LNCAP (cell line): ENCODE results near the gene TTLL12.

Experiments
- TF ChIP-seq, protein P1 (sequence below): fragments of 450-650 bp; IDR thresholded peaks from 2 replicates; pipeline ENCODE4 v1.5.1; 2017; ENCODE audit warnings: mild to moderate bottlenecking

Gene TTLL12

DNA sequence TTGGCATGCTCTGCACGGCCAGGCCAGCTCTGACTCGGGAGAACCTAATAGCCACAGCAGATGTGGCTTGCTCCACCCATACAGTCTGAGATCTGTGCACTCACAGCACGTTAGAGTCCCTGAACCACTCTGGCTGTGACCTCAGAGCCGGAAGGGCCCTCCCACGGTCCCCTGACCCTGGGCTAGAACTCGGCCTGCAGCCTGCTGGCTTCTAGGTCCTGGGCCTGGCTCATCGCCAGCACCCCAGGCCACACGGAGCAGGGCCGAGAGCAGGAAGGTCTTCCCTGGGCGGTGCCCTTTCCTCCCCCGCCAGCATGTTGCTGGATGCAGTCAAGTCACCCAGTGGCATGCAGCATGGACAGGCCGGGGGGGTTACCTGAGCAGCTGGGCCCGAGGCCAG, 35.3 kb upstream of the TTLL12 start:
- TF ChIP-seq, protein P1, sequence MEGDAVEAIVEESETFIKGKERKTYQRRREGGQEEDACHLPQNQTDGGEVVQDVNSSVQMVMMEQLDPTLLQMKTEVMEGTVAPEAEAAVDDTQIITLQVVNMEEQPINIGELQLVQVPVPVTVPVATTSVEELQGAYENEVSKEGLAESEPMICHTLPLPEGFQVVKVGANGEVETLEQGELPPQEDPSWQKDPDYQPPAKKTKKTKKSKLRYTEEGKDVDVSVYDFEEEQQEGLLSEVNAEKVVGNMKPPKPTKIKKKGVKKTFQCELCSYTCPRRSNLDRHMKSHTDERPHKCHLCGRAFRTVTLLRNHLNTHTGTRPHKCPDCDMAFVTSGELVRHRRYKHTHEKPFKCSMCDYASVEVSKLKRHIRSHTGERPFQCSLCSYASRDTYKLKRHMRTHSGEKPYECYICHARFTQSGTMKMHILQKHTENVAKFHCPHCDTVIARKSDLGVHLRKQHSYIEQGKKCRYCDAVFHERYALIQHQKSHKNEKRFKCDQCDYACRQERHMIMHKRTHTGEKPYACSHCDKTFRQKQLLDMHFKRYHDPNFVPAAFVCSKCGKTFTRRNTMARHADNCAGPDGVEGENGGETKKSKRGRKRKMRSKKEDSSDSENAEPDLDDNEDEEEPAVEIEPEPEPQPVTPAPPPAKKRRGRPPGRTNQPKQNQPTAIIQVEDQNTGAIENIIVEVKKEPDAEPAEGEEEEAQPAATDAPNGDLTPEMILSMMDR = no peak

- TF ChIP-seq, protein P1 = no peak
Measured at GRCh38 chr22:43220625-43221380, 33.9 kb upstream of the TTLL12 start.

DNA sequence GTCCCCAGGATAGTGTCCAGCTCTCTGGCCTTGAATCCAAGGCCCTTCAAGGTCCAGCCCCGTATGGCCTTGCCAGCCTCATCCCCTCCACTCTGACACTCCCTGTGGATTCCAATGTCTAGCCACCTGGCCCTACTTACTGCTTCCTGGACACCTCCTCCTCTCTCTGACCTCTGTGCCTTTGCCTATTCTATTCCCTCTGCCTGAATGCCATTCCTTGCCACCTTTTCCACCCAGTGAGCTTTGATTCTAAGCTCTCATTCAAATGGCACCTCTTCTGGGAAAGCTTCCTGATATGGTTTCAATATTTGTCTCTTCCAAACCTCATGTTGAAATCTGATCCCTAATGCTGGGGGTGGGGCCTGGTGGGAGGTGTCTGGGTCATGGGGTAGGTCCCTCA, 31.9 kb upstream of the TTLL12 start:
- TF ChIP-seq, protein P1 = no peak

DNA sequence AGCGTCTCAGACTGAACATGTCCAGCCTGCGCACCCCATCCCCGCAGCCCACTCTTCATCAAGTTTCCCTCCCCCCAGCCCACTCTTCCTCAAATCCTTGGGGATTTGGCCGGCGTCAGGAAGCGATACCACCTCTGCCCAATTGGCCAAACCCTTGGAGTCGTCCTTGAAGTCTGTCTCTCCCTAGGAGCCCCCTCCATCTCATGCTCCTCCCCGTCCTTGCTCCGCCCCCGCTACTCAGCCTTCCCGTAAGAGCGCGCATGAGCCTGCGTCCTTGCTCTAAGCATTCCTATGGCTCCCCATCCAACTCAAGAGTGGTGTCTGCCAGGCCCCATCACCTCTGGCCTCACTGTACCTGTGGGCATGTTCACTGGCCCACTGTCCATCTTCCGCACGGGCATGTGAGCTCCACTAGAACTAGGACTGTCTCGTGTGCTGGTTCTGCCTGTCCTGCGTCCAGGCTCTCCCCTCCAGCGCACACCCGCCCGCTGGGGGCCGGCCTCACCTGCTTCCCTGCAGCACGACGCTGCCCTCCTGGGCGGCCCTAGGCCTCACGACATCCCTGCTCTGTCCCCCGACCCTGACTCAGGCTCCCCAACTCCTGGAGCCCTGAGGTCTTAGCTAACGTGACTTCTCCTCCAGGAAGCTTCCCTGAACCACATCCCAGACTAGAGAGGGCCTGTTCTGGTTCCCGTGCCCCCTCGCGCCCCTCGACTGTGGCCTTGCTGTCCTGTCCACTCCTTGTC, 30.5 kb upstream of the TTLL12 start:
- TF ChIP-seq, protein P1 = no peak

- TF ChIP-seq, protein P1 = no peak
Measured at GRCh38 chr22:43216738-43217137, 29.8 kb upstream of the TTLL12 start.

GRCh38 chr22:43213962-43214361, 27.0 kb upstream of the TTLL12 start:
- TF ChIP-seq, protein P1 = no peak

- TF ChIP-seq, protein P1 = no peak
Measured at GRCh38 chr22:43213051-43213450, 26.1 kb upstream of the TTLL12 start.
